HCT116 (cell line): ENCODE results near the gene PPM1A.

ENCODE experiments used
- CBX3 ChIP-seq: IDR thresholded peaks from 2 replicates; pipeline ENCODE4 v1.6.1; 2012; ENCODE audit warnings: low read depth
- EZH2 ChIP-seq: fragments of 200-600 bp; sonication (generic); IDR thresholded peaks from 2 replicates; pipeline ENCODE4 v1.6.1; 2017; ENCODE audit warnings: antibody characterized with exemption, mixed run types
- EZH2phosphoT487 ChIP-seq: fragments of 200-600 bp; IDR thresholded peaks from 2 replicates; pipeline ENCODE4 v1.6.1; 2018; ENCODE audit warnings: antibody characterized with exemption, borderline replicate concordance
- FOSL1 ChIP-seq: IDR thresholded peaks from 2 replicates; pipeline ENCODE4 v1.6.1; 2012; ENCODE audit warnings: low read depth
- JUND ChIP-seq: IDR thresholded peaks from 2 replicates; pipeline ENCODE4 v1.6.1; 2012
- POLR2A ChIP-seq: IDR thresholded peaks from 2 replicates; pipeline ENCODE4 v1.7.0; 2011; ENCODE audit warnings: borderline replicate concordance; ENCODE audit not compliant: insufficient read depth, insufficient read length; ENCODE audit errors: extremely low read depth
- POLR2AphosphoS5 ChIP-seq: IDR thresholded peaks from 2 replicates; pipeline ENCODE4 v1.6.1; 2011; ENCODE audit warnings: mild to moderate bottlenecking, low read depth, low read length, moderate library complexity
- SIN3A ChIP-seq: IDR thresholded peaks from 2 replicates; pipeline ENCODE4 v1.6.1; 2012; ENCODE audit warnings: low read depth
- SRF ChIP-seq: IDR thresholded peaks from 2 replicates; pipeline ENCODE4 v1.6.1; 2012; ENCODE audit warnings: low read depth
- ZBTB33 ChIP-seq: IDR thresholded peaks from 2 replicates; pipeline ENCODE4 v1.6.1; 2011; ENCODE audit warnings: mild to moderate bottlenecking, low read length, moderate library complexity; ENCODE audit not compliant: insufficient replicate concordance; ENCODE audit errors: extremely low read depth
- TF ChIP-seq, protein P1 (sequence below), 3 experiments: fragments of 200-600 bp in 1 of 3; sonication (generic) in 1 of 3; IDR thresholded peaks in 2 of 3; conservative IDR thresholded peaks in 1 of 3; 2 replicates each; pipeline ENCODE4 v1.5.1; 2012 to 2017; ENCODE audit warnings: low read depth in 2 of 3, low read length in 2 of 3, antibody characterized with exemption in 1 of 3, borderline replicate concordance in 1 of 3, control low read depth in 1 of 3, mild to moderate bottlenecking in 1 of 3, mixed read lengths in 1 of 3, mixed run types in 1 of 3, moderate library complexity in 1 of 3; ENCODE audit not compliant: insufficient read depth in 1 of 3
- TF ChIP-seq, protein P2 (sequence below): IDR thresholded peaks from 2 replicates; pipeline ENCODE4 v1.6.1; 2012
- TF ChIP-seq, protein P3 (sequence below): IDR thresholded peaks from 2 replicates; pipeline ENCODE4 v1.6.1; 2012; ENCODE audit warnings: low read depth

GRCh38 chr14:60346706-60347105 is 97.7 kb downstream of the PPM1A start:
- TF ChIP-seq SRF, result no peak
- TF ChIP-seq, protein P1, sequence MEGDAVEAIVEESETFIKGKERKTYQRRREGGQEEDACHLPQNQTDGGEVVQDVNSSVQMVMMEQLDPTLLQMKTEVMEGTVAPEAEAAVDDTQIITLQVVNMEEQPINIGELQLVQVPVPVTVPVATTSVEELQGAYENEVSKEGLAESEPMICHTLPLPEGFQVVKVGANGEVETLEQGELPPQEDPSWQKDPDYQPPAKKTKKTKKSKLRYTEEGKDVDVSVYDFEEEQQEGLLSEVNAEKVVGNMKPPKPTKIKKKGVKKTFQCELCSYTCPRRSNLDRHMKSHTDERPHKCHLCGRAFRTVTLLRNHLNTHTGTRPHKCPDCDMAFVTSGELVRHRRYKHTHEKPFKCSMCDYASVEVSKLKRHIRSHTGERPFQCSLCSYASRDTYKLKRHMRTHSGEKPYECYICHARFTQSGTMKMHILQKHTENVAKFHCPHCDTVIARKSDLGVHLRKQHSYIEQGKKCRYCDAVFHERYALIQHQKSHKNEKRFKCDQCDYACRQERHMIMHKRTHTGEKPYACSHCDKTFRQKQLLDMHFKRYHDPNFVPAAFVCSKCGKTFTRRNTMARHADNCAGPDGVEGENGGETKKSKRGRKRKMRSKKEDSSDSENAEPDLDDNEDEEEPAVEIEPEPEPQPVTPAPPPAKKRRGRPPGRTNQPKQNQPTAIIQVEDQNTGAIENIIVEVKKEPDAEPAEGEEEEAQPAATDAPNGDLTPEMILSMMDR (IDR thresholded peaks at IDR 0.05 in 2 of 3, conservative IDR thresholded peaks at IDR 0.05 in 1 of 3; ENCODE audit: borderline replicate concordance in 1 of 3, insufficient read depth in 1 of 3, low read depth in 2 of 3, low read length in 2 of 3), result no peak
- TF ChIP-seq ZBTB33, result no peak
- TF ChIP-seq, protein P2, sequence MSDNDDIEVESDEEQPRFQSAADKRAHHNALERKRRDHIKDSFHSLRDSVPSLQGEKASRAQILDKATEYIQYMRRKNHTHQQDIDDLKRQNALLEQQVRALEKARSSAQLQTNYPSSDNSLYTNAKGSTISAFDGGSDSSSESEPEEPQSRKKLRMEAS, result no peak
- TF ChIP-seq POLR2A, result no peak
- TF ChIP-seq EZH2phosphoT487, result no peak
- TF ChIP-seq JUND, result no peak
- TF ChIP-seq EZH2, result no peak
- TF ChIP-seq SIN3A, result no peak
- no peak for TF ChIP-seq POLR2AphosphoS5
- no peak for TF ChIP-seq FOSL1
- TF ChIP-seq CBX3, result no peak
- TF ChIP-seq, protein P3, sequence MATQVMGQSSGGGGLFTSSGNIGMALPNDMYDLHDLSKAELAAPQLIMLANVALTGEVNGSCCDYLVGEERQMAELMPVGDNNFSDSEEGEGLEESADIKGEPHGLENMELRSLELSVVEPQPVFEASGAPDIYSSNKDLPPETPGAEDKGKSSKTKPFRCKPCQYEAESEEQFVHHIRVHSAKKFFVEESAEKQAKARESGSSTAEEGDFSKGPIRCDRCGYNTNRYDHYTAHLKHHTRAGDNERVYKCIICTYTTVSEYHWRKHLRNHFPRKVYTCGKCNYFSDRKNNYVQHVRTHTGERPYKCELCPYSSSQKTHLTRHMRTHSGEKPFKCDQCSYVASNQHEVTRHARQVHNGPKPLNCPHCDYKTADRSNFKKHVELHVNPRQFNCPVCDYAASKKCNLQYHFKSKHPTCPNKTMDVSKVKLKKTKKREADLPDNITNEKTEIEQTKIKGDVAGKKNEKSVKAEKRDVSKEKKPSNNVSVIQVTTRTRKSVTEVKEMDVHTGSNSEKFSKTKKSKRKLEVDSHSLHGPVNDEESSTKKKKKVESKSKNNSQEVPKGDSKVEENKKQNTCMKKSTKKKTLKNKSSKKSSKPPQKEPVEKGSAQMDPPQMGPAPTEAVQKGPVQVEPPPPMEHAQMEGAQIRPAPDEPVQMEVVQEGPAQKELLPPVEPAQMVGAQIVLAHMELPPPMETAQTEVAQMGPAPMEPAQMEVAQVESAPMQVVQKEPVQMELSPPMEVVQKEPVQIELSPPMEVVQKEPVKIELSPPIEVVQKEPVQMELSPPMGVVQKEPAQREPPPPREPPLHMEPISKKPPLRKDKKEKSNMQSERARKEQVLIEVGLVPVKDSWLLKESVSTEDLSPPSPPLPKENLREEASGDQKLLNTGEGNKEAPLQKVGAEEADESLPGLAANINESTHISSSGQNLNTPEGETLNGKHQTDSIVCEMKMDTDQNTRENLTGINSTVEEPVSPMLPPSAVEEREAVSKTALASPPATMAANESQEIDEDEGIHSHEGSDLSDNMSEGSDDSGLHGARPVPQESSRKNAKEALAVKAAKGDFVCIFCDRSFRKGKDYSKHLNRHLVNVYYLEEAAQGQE, result no peak
